Tibial nerve (tissue), 4 donors: Measurements from ENCODE around the gene GINS3. TPM values are rescaled to one million over a fixed set of nuclear protein-coding genes. Genes with fewer than 3 reads are reported as not detected.
"Not testable (repeated sequence)": the region's sequence is repeated elsewhere in the genome, so short reads cannot be mapped to it uniquely, and the experiment has no call there.

Experiments used
- DNase-seq, 2 donors: peaks; one replicate each; pipeline ENCODE4 v3.0.0-alpha.2; 2019; ENCODE audit warnings: low spot score in 2 of 2
- H3K27ac ChIP-seq, 4 donors: fragments of 200-600 bp; sonication (generic) in 3 of 4; one replicate each; pipeline ENCODE4 v1.5.1; 2017 to 2019; ENCODE audit warnings: mild to moderate bottlenecking in 1 of 4
- H3K27me3 ChIP-seq, 2 donors: fragments of 200-600 bp; sonication (generic) in 1 of 2; one replicate each; pipeline versions ENCODE4 v1.5.1 to v1.6.0; 2017 to 2019
- H3K36me3 ChIP-seq, 3 donors: fragments of 200-600 bp; sonication (generic); one replicate each; pipeline ENCODE4 v1.5.1; 2018 to 2019
- H3K4me1 ChIP-seq, 4 donors: fragments of 200-600 bp; sonication (generic) in 3 of 4; one replicate each; pipeline ENCODE4 v1.5.1; 2017 to 2019
- H3K4me3 ChIP-seq, 4 donors: fragments of 200-600 bp; sonication (generic) in 3 of 4; one replicate each; pipeline ENCODE4 v1.5.1; 2017 to 2019; ENCODE audit warnings: mild to moderate bottlenecking in 1 of 4, moderate library complexity in 1 of 4
- H3K9me3 ChIP-seq, 4 donors: fragments of 200-600 bp; sonication (generic) in 3 of 4; one replicate each; pipeline ENCODE4 v1.5.1; 2017 to 2019
- EP300 ChIP-seq, 2 donors: sonication (generic); formaldehyde crosslinking; IDR thresholded peaks; one replicate each; pipeline ENCODE4 v1.6.1; 2017; ENCODE audit warnings: antibody characterized with exemption in 2 of 2, mild to moderate bottlenecking in 1 of 2
- POLR2A ChIP-seq, 2 donors: fragments of 450-650 bp; IDR thresholded peaks; one replicate each; pipeline ENCODE4 v1.6.1; 2017; ENCODE audit warnings: antibody characterized with exemption in 2 of 2, mild to moderate bottlenecking in 2 of 2, moderate library complexity in 2 of 2
- WGBS, 2 donors: methylation state at CpG; one replicate each; pipeline ENCODE4 v1.1.5; 2018; 5-methylcytosine and 5-hydroxymethylcytosine counted together
- total RNA-seq, 4 donors: library from RNA; depleted of rRNA; stranded (reverse); fragments of >200 nt; gene quantifications; one replicate each; pipeline ENCODE4 v1.1.0, GENCODE V29; 2016
- TF ChIP-seq, protein P1 (sequence below), 5 experiments: fragments of 200-600 bp in 3 of 5; fragments of 450-650 bp in 2 of 5; sonication (generic) in 3 of 5; IDR thresholded peaks; one replicate each; pipeline ENCODE4 v1.5.1; 2016 to 2019; ENCODE audit warnings: antibody characterized with exemption in 5 of 5, mild to moderate bottlenecking in 3 of 5, moderate library complexity in 2 of 5

The GINS3 gene
- total RNA-seq, 4 donors from 2014 or later: 1.5 to 5.7 (median 2.7) TPM

DNA sequence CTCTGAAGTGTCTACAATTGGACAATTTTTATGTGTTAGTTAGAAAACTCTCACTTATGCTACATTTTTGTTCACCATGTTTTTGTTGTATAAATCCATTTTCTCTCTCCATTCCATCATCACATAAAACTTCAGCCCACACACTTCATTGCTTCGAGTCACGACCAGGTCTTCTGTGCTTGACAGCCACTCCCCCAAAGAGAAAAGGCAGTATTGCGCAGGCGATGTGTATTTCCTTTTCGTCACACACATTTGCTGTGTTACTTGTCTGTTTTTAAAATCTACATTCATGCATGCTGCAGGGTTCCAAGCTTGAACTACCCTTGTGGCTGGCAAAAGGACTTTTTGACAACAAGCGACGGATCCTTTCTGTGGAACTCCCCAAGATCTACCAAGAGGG, 10.5 kb downstream of the GINS3 start:
- Histone ChIP-seq H3K4me3 (no peak overlapping the region), H3K27ac (no peak overlapping the region), H3K4me1 (no peaks in the 10 kb centered on the region), H3K27me3 (no peaks in the 10 kb centered on the region), H3K9me3 (no peaks in the 10 kb centered on the region), H3K36me3 (peaks cover 0 to 29% (median 0%) of the 10 kb centered on the region in 3 donors)
- TF ChIP-seq, protein P1, sequence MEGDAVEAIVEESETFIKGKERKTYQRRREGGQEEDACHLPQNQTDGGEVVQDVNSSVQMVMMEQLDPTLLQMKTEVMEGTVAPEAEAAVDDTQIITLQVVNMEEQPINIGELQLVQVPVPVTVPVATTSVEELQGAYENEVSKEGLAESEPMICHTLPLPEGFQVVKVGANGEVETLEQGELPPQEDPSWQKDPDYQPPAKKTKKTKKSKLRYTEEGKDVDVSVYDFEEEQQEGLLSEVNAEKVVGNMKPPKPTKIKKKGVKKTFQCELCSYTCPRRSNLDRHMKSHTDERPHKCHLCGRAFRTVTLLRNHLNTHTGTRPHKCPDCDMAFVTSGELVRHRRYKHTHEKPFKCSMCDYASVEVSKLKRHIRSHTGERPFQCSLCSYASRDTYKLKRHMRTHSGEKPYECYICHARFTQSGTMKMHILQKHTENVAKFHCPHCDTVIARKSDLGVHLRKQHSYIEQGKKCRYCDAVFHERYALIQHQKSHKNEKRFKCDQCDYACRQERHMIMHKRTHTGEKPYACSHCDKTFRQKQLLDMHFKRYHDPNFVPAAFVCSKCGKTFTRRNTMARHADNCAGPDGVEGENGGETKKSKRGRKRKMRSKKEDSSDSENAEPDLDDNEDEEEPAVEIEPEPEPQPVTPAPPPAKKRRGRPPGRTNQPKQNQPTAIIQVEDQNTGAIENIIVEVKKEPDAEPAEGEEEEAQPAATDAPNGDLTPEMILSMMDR (IDR thresholded peaks at IDR 0.05): no peak
- no peak for TF ChIP-seq EP300 (IDR thresholded peaks at IDR 0.05)
- no peak for TF ChIP-seq POLR2A (IDR thresholded peaks at IDR 0.05)
- no peak for DNase-seq
- WGBS, 2 donors: 87 to 88% methylated on average over 7 of the region's 7 CpGs

DNA sequence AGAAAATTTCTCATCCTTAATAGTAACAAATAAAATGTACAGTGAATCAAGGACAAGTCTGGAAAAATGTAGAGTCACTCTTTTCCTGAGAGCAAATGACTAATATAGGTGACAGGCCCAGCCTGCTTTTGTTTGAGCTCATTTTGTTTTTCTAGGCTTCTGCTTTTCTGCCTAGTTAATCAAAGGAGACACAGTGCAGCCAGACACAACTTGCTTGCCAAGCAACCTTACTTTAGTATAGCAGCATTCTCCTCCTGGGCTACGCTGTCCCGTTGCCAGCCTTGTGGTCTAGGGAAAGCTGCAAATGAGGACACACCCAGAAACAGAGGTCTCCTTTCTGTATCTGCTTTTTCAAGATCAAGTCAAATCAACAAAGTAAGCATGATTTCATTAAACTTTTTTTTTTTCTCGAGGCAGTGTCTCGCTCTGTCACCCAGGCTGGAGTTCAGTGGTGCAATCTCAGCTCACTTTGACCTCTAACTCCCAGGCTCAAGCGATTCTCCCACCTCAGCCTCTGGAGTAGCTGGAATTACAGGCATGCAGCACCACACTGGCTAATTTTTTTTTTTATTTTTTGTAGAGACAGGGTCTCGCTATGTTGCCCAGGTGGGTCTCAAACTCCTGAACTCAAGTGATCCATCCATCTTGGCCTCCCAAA, 17.2 kb downstream of the GINS3 start:
- 49 to 52% methylated on average over 6 of the region's 6 CpGs for WGBS, 2 donors
- H3K27me3 ChIP-seq: no peaks in the 10 kb centered on the region
- peak; percentile 42 to 61 for DNase-seq

DNA sequence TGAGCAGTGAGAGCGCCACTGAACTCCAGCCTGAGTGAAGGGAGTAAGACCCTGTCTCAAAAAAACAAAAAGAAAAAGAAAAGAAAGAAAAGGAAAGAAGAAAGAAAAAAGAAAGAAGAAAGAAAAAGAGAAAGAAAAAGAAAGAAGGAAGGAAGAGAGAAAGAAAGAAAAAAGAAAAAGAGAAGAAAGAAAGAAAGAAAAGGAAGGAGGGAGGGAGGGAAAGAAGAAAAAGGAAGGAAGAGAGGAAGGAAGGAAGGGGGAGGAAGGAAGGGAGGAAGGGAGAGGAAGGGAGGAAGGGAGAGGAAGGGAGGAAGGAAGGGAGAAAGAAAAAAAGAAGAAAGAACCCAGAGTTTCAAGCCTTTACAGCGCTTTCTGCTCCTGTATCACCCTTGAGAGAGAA, 19.1 kb downstream of the GINS3 start:
- Histone ChIP-seq H3K9me3 (no peaks in the 10 kb centered on the region), H3K27me3 (no peaks in the 10 kb centered on the region), H3K27ac (no peak overlapping the region), H3K4me3 (no peak overlapping the region), H3K36me3 (peaks cover 0 to 5% (median 0%) of the 10 kb centered on the region in 3 donors), H3K4me1 (peaks cover 0 to 12% (median 2%) of the 10 kb centered on the region in 4 donors)
- no peak for DNase-seq
- 97 to 100% methylated on average over 2 of the region's 2 CpGs for WGBS, 2 donors
- TF ChIP-seq POLR2A (IDR thresholded peaks at IDR 0.05): no peak
- no peak for TF ChIP-seq EP300 (IDR thresholded peaks at IDR 0.05)
- TF ChIP-seq, protein P1 (IDR thresholded peaks at IDR 0.05): no peak

More for the DNA sequence above, 17.2 kb downstream of the GINS3 start:
- no peaks in the 10 kb centered on the region for H3K9me3 ChIP-seq
- no peak overlapping the region for H3K27ac ChIP-seq
- peaks cover 0 to 12% (median 2%) of the 10 kb centered on the region in 4 donors for H3K4me1 ChIP-seq
- TF ChIP-seq EP300 (IDR thresholded peaks at IDR 0.05) (no peak), POLR2A (IDR thresholded peaks at IDR 0.05) (no peak)
- TF ChIP-seq, protein P1 (IDR thresholded peaks at IDR 0.05): no peak
- peaks cover 0 to 14% (median 0%) of the 10 kb centered on the region in 3 donors for H3K36me3 ChIP-seq
- no peak overlapping the region for H3K4me3 ChIP-seq

DNA sequence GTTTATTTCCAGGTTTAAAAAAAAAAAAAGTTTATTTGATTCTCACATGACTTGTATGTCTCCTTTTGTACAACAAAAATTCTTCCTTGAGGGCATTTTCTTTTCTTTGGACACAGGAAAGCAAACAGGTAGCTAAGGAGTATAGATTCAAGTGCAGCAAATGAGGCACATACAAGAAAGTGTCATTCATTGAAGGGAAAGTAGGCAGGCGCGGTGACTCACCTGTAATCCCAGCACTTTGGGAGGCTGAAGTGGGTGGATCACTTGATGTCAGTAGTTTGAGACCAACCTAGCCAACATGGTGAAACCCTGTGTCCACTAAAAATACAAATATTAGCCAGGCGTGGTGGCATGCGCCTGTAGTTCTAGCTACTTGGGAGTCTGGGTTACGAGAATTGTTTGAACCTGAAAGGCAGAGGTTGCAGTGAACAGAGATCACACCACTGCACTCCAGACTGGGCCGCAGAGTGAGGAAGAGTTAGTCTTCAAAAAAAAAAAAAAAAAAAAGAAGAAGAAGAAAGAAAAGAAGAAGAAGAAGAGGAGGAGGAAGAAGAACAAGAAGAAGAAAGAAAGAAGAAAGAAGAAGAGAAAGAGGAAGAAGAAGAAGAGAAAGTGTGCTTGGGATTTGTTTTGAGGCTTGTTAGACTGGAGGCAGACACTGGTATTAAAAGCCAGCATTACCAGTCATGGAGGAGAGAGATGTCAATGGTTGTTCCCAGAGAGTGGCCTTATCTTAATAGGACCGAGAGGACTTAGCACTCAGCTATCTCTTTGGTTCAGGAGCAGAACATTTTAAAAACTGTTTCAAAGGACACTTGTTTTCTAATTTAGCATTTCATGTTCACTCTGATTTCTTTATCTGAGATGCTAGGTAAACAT, 19.7 kb downstream of the GINS3 start:
- TF ChIP-seq EP300 (IDR thresholded peaks at IDR 0.05): no peak
- TF ChIP-seq, protein P1 (IDR thresholded peaks at IDR 0.05): no peak
- no peak for TF ChIP-seq POLR2A (IDR thresholded peaks at IDR 0.05)
- Histone ChIP-seq H3K27me3 (no peaks in the 10 kb centered on the region), H3K4me3 (no peak overlapping the region), H3K9me3 (no peaks in the 10 kb centered on the region), H3K27ac (no peak overlapping the region), H3K36me3 (no peaks in the 10 kb centered on the region), H3K4me1 (peaks cover 0 to 12% (median 2%) of the 10 kb centered on the region in 4 donors)
- no peak for DNase-seq
- 88% methylated on average over 7 of the region's 7 CpGs for WGBS, 2 donors

DNA sequence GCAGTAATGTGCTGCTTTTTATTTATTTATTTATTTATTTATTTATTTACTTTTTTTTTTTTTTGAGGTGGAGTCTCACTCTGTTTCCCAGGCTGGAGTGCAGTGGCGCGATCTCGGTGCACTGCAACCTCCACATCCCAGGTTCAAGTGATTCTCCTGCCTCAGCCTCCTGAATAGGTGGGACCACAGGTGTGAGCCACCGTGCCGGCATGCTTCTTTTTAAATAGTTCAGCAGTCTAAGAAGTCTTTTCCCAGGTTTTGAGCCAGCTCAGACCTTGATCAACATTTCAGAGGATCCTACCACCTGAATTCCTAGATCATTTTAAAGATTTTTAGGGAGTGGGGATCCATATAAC, 20.3 kb downstream of the GINS3 start:
- not testable (repeated sequence) for H3K36me3 ChIP-seq, H3K9me3 ChIP-seq, H3K27ac ChIP-seq, DNase-seq, H3K27me3 ChIP-seq, H3K4me3 ChIP-seq
- WGBS, 2 donors: 90 to 93% methylated on average over 5 of the region's 5 CpGs
- H3K4me1 ChIP-seq: peaks cover 0 to 12% (median 2%) of the 10 kb centered on the region in 4 donors
